SK-N-MC (cell line): ENCODE measurements around the gene ZNF175.

Experiments used
- EZH2 ChIP-seq: fragments of 200-600 bp; sonication (generic); IDR thresholded peaks from one replicate; pipeline ENCODE4 v1.6.1; 2017; ENCODE audit warnings: antibody characterized with exemption
- FOXP2 ChIP-seq: optimal IDR thresholded peaks from 2 replicates; pipeline ENCODE3; 2011; ENCODE audit warnings: mild to moderate bottlenecking, moderate library complexity; ENCODE audit not compliant: insufficient read depth; ENCODE audit errors: extremely low read length, control extremely low read depth
- POLR2AphosphoS5 ChIP-seq: IDR thresholded peaks from 2 replicates; pipeline ENCODE4 v1.6.1; 2012; ENCODE audit warnings: mild to moderate bottlenecking, low read depth, low read length, borderline replicate concordance

- TF ChIP-seq POLR2AphosphoS5, result no peak
- no peak for TF ChIP-seq EZH2
- TF ChIP-seq FOXP2, result no peak
Observed at GRCh38 chr19:51590441-51590840, 19.4 kb downstream of the ZNF175 start.
